HFFc6 (cell line): ENCODE results near the gene FAM131A. TPM values are rescaled to one million over a fixed set of nuclear protein-coding genes. Genes with fewer than 3 reads are reported as not detected.

Experiments
- DNase-seq: peaks from one replicate; pipeline ENCODE4 v3.0.0-alpha.2; 2018
- H3K27ac Mint-ChIP-seq: 2 replicates; pipeline ENCODE4 v1.8.0; 2020; ENCODE audit warnings: mild to moderate bottlenecking, mixed read lengths
- H3K27me3 Mint-ChIP-seq: 2 replicates; pipeline ENCODE4 v1.8.0; 2021; ENCODE audit warnings: mild to moderate bottlenecking, moderate library complexity, mixed read lengths; ENCODE audit not compliant: insufficient read depth
- H3K36me3 Mint-ChIP-seq: 2 replicates; pipeline ENCODE4 v1.8.0; 2021; ENCODE audit warnings: low read depth, mixed read lengths
- H3K4me1 Mint-ChIP-seq: 2 replicates; pipeline ENCODE4 v1.8.0; 2020; ENCODE audit warnings: low read depth, mixed read lengths
- H3K4me3 Mint-ChIP-seq: 2 replicates; pipeline ENCODE4 v1.8.0; 2020; ENCODE audit warnings: mild to moderate bottlenecking, moderate library complexity, mixed read lengths
- H3K9me3 Mint-ChIP-seq: 2 replicates; pipeline ENCODE4 v1.8.0; 2020; ENCODE audit warnings: mild to moderate bottlenecking, mixed read lengths
- CTCF ChIP-seq: fragments of 200-600 bp; sonication (generic); IDR thresholded peaks from 2 replicates; pipeline ENCODE4 v1.5.0; 2021; ENCODE audit warnings: antibody characterized with exemption, mild to moderate bottlenecking
- total RNA-seq, 6 experiments: library from RNA; stranded (reverse); fragmentation: NEBNext Ultra II Directional; extraction: Animal tissue kit (Norgen Biotek cat#: 25700); gene quantifications; 2 replicates in 1 of 6; 3 replicates in 5 of 6; pipeline ENCODE4 v1.2.3, GENCODE V29; 2021

The FAM131A gene
- total RNA-seq, 6 experiments from 2014 or later = 11.2 to 13.6 (median 11.9) TPM

DNA sequence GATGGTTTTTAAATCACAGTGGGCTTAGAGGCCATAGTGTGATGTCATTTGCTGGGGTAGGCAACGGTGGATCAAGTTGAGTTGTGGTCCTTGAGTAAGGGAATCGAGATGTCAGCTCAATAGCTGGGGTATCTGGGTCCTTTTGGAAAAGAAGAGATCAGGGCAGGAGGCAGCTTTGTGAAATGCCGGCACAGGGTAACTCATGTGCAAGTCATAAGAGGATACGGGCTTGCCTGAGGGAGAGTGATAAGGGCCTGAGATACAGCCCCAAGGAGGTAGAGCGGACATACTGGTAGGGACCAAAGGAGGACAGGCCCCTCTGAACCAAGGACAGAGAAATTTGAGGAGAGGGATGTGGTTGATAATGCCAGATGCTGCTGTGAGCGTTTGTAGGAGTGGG is 4.2 kb upstream of the FAM131A start:
- Mint-ChIP-seq H3K4me3 (peak overlapping the region; percentile 74), H3K36me3 (peaks cover 78% of the 10 kb centered on the region)
- no peak for DNase-seq

GRCh38 chr3:184333700-184334099 is 3.7 kb upstream of the FAM131A start:
- Mint-ChIP-seq H3K9me3 (no peaks in the 10 kb centered on the region), H3K36me3 (peaks cover 74% of the 10 kb centered on the region), H3K4me1 (peaks cover 90% of the 10 kb centered on the region), H3K4me3 (peak overlapping the region; percentile 74), H3K27me3 (peaks cover 33% of the 10 kb centered on the region), H3K27ac (peak overlapping the region; percentile 97)
- no peak for DNase-seq
- TF ChIP-seq CTCF = no peak

More for the DNA sequence above, 4.2 kb upstream of the FAM131A start:
- Mint-ChIP-seq H3K4me1 (peaks cover 93% of the 10 kb centered on the region), H3K9me3 (no peaks in the 10 kb centered on the region), H3K27ac (peak overlapping the region; percentile 97), H3K27me3 (peaks cover 33% of the 10 kb centered on the region)
- TF ChIP-seq CTCF = no peak

- peak; percentile 11; the same call in 1 of the 2 replicates for TF ChIP-seq CTCF
- H3K4me1 Mint-ChIP-seq = peaks cover 87% of the 10 kb centered on the region
- H3K4me3 Mint-ChIP-seq = peak overlapping the region; percentile 74
- H3K9me3 Mint-ChIP-seq = no peaks in the 10 kb centered on the region
- peaks cover 65% of the 10 kb centered on the region for H3K36me3 Mint-ChIP-seq
- H3K27ac Mint-ChIP-seq = peak overlapping the region; percentile 97
- H3K27me3 Mint-ChIP-seq = peaks cover 30% of the 10 kb centered on the region
- peak; percentile 93 for DNase-seq
Measured at GRCh38 chr3:184334470-184335158, 2.8 kb upstream of the FAM131A start.

DNA sequence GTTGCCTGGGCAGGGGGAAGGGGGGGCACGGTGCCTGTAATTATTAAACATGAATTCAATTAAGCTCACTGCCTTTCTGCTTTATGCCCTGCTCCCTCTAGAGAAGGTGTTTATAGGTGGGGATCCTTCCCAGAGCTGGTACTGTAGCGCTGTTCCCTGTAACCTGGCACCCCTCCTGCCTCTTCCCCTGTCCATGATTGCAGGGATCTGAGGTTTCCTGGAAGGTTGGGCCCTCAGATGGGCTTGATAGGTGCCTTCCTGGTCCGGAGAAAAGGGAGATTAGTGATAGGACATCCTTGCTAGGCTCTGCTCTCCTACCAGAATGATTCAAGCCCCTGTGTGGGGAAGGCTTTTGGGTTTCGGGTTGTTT is 2.1 kb upstream of the FAM131A start:
- Mint-ChIP-seq H3K27ac (peak overlapping the region; percentile 97), H3K4me1 (peaks cover 83% of the 10 kb centered on the region), H3K9me3 (no peaks in the 10 kb centered on the region), H3K27me3 (peaks cover 30% of the 10 kb centered on the region), H3K36me3 (peaks cover 60% of the 10 kb centered on the region), H3K4me3 (peak overlapping the region; percentile 87)
- no peak for TF ChIP-seq CTCF
- no peak for DNase-seq

DNA sequence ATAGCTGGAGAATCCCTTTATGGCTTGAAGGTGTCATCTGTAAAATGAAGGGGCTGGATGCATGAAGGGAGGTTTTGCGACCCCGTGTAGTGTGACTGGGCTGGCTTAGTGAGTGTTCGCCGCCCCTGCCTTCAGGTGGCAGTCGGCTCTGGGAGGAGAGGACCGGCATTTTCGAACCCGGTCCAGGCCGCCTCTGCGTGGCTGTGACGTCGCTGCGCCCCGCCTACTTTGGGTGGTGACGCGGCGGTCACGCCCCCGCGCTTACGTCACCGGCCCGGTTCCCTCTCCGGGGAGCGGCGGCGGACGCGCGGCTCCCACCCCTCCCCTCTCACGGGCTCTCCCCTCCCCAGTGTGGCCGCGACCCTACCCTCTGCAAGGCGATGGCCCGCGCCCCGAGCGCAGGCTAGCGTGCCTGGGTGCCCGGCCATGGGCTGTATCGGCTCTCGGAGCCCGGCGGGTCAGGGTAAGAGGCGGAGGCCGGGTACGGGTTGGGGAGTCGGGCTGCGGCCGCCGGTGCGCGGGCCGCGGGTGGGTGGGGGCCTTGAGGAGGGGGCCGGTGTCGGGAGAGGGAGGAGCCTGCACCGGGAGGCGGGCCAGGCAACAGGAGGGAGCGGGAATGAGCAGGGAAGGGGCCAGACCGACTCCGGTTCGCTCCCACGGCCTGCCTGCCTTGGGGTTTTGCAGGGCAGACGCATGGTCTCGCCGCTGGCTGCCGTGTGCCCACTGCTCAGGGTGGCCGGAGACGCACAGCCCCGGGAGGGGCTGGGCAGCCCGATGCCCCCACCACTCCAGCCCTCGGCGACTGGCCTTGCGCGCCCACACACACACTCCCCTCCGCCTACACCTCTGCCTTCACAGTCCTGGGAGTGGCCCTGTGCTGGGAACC is 1.5 kb upstream of the FAM131A start:
- Mint-ChIP-seq H3K4me1 (peaks cover 83% of the 10 kb centered on the region), H3K27ac (peak overlapping the region; percentile 97), H3K27me3 (peaks cover 30% of the 10 kb centered on the region), H3K36me3 (peaks cover 58% of the 10 kb centered on the region), H3K9me3 (no peaks in the 10 kb centered on the region), H3K4me3 (peak overlapping the region; percentile 87)
- no peak for TF ChIP-seq CTCF
- DNase-seq = peak; percentile 62
